ENCODE results near the gene RNF175.

DNA sequence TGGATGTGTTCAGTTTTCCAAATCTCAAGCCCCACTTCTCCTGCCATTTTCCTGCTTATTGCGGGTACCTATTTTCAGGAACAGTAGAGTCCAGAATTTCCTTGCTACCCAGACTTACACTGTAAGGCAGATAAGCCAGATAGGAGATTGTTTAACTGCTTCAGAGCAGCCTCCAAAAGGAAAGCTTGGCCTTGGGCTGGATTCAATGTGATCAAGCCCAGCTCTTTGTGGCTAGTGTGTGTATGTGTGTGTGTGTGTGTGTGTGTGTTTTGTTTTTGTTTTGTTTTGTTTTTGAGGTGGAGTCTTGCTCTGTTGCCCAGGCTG lies 34.0 kb downstream of the RNF175 start:
- TF ChIP-seq, protein P1, sequence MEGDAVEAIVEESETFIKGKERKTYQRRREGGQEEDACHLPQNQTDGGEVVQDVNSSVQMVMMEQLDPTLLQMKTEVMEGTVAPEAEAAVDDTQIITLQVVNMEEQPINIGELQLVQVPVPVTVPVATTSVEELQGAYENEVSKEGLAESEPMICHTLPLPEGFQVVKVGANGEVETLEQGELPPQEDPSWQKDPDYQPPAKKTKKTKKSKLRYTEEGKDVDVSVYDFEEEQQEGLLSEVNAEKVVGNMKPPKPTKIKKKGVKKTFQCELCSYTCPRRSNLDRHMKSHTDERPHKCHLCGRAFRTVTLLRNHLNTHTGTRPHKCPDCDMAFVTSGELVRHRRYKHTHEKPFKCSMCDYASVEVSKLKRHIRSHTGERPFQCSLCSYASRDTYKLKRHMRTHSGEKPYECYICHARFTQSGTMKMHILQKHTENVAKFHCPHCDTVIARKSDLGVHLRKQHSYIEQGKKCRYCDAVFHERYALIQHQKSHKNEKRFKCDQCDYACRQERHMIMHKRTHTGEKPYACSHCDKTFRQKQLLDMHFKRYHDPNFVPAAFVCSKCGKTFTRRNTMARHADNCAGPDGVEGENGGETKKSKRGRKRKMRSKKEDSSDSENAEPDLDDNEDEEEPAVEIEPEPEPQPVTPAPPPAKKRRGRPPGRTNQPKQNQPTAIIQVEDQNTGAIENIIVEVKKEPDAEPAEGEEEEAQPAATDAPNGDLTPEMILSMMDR (IDR thresholded peaks at IDR 0.05), result no peak
- no peak for TF ChIP-seq POLR2A (IDR thresholded peaks at IDR 0.05)
- TF ChIP-seq POLR2AphosphoS5 (IDR thresholded peaks at IDR 0.05), result no peak

Data from transverse colon (tissue), 4 donors.